ENCODE results near the gene NAA35.
"Not testable (repeated sequence)": the region's sequence is repeated elsewhere in the genome, so short reads cannot be mapped to it uniquely, and the experiment has no call there.

Gene NAA35

DNA sequence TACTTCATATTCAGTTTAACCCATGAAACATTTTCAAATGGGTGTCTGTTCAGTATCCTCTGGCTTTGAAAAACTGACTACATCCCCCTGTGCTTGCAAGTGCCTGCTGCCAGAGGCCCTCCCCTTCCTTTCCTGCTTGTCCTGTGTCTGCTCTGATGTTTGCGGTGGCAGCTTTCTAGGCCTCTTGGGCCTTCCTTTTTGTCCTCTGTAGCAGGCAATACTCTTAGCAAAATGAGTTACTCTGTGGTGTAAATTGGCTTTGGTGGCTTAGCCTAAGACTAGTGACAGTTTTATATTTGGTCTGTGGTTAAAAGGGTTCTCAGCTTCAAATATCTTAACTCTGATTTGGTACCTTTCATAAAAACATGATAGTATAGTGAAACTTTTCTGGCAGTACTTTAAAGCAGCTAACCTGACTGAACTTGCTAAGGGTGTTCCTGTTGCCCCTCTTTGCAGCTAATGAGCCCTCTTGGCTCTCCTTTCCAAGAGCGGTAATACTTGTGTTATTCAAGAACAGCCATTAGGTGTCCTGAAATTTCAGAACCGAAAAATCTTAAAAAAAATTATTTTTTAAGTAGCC, 81.8 kb downstream of the NAA35 start:
- no peak for DNase-seq (ENCODE audit: low read depth in 1 of 2, low spot score in 1 of 2)

DNA sequence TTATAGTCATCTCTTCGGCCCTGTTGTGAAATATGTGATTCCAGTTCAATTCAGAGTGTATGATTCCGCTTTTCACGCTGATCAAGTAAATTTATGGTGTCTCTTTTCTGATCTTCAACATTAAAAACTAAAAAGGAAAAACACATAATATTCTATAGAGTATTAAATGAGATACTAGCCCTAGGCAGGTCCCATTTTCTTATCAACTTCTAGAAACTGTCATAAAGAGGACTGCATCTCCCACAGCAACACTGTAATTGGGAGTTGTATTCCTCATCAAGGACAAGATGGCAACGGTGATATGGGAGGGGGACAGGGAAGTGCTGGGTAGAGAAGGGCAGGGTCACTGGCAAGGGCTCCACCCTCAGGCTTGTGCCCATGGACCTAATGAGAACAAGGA, 86.8 kb downstream of the NAA35 start:
- no peak for DNase-seq (ENCODE audit: low read depth in 1 of 2, low spot score in 1 of 2)

DNA sequence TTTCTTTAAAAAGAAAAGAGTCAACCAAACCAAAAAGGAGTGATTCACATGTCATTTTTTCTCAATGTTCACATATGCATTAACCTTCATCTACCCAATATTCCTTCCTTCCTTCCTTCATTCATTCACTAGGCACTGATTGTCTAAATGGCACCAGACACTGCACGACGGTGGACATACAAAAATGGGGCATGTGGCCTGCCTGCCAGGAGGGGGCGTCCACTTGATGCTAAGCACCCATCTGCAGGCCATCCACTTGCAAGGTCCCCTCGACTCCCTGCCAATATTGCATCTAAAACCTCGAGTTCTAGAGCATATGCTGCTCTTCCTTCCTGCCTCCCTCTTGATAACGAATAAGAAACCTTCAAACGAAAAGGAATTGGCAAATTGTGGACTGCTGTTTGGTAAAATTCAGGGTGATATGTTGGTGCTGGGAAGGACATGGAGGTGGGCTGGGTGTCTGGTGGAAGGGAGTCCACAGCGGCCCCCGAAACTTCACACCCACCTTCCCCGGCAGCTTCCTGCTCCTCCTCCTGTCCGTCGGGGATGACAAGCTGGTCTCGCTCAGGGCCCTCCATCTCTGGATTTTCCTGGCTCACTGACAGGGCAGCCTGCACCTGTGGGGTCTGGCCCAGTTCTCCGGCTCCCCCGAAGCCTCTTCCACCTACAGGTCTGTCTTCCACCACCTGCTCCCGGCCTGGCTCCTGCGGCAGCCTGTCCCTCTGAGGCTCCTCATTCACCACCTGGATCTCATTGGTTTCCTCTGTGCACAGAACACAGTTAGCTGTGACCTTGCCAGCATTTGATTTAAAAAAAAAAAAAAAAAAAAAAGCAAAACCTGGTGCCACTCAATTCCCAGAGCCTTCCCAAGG, 94.2 kb downstream of the NAA35 start:
- DNase-seq (ENCODE audit: low read depth in 1 of 2, low spot score in 1 of 2) = no peak

DNA sequence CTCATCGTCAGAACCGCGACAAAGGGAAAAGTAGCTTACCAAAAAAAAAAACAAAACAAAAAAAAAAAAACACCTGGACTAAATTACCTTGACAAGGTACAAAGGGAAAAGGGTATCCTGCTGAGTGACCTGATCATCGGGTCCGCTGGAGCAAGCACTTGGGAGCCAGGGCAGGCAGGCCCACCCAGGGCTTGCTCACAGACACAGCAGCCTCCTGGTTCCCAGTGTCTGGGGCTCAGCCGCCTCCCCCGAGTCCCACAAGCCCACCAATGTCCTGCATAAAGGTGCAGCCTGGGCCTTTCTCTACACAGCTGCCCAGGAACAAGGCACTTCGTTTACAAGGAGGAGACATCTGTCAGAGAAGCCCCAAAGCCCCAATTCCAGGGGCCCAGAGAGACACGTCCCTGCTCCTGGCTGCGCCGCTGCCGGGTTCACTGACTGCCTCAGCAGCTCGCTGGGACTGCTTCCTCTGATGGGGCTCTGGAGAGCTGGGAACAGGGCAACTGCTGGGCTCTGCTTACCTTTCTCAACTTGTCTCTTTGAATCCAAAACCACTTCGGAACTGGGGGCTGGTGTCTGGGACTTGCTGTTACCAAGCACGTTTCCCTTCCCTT, 95.0 kb downstream of the NAA35 start:
- no peak for DNase-seq (ENCODE audit: low read depth in 1 of 2, low spot score in 1 of 2)

DNA sequence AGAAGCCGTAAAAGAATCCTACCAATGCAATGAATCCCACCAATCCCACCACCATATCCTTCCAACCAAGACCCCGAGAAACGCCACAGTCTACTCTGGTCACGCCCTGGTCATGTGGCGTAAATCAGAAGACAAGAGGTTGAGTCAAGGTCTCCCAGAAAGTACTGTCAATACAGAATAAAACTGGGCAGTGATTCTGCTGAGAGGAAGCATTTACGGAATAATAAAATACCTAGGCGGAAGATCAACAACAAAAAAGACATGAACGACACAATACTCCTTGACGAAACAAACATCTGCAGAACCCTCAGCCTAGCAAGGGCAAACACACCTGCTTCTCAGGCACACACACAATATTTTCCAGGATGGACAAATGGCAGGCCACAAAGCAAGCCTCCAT, 95.6 kb downstream of the NAA35 start:
- DNase-seq (ENCODE audit: low read depth in 1 of 2, low spot score in 1 of 2) = no peak

DNA sequence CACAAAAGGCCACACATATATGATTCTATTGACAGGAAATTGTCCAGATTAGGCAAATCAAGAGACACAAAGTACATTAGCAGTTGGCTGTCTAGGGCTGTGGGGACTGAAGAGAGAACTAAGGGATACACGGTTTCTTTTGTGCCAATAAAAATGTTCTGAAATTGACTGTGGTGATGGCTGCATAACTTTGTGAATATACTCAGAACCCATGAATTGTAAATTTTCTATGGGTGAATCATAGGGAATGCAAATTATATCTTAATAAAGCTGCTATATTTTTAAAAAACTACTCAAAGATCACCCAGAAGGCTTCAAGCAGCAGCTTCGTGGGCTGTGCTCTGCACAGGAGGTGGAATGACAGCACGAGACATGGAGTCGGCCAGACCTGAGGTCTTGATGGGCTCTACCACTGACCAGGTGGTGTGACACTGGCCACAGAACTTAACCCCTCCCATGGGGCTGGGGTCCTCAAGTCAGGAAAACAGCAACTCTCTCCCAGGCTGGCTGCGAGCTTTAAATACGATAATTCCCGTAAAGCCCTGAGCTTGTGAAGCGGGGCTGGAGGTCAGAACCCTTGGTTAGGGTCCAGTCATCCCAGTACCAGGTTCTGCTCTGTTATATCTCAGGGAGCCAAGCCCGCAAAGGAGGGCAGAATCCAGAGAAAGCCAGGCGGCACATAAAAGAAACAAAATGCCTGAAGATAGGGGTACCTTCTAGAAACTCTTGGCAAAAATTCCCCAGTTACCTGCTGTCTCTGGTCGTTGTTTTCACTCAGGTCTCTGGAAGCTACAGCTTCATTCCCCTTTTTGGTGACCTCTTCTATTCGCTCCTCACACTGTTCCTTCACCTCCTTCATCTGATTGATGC, 99.3 kb downstream of the NAA35 start:
- DNase-seq (ENCODE audit: low read depth in 1 of 2, low spot score in 1 of 2) = no peak

DNA sequence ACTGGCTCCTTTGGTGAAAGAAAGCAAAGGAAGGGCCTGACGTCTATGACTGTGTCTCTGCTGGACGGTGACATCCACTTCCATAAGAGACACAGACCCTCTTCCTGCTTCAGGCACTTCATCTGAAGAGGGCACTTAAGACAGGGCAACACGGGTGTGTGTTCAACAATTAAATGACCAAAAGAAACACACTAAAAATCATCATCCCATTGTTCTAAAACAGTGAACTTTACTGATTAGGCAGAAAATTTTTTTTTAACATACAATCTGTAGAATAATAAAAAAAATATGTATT, 99.9 kb downstream of the NAA35 start:
- no peak for DNase-seq (ENCODE audit: low read depth in 1 of 2, low spot score in 1 of 2)

DNA sequence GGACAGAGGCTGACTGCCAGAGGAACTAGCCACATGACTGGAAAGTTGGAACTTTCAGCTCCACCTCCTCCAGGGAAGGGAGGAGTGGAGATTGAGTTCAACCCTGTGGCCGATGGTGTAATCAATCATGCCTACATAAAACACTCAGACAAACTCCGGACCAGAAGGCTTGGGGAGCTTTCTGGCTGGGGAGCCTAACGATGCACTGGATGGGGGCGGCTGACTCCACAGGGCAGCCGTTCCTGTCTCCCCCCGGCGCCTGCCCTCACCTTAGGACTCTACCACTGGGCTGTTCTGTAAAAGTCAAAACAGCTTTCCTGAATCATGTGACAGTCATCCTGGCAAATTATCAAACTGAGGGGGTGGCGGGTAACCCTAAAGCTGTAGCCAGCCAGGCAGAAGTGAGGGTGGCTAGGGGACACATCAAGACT, 100.4 kb downstream of the NAA35 start:
- DNase-seq (ENCODE audit: low read depth in 1 of 2, low spot score in 1 of 2) = no peak

DNA sequence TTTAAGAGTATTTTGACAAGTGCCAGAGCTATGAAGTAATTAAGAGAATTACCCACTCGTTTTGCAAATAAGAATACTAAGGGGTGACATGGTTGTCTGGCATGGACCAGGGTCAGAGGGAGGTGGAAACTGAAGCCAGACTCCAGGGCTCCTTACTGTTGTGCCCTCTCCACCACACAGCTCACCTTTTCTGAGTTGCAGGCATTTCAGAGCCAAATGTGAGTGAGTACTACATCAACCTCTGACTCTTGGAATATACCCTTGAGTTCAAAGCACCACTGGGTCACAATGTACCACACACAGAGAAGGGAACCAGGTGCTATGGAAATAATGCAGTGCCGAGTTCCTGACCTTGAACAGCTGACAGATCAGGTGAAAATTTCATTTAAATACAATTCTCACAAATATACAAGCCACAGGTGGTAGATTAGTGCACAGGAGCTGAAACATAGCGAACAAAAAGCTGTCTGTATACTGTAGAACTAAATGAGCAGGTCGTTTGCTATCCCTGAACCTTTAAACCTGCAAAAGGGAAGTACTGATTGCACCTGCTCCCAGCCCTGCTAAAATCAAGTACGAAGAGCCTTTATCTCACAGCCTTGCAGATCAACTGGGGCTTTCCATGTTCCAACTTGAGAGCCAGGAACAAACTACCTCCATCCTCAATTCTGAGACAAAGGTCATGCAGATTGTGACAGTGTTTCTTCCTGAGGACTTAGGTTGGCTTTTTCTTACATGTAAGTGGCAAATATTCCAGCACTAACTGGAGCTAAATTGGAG, 101.4 kb downstream of the NAA35 start:
- no peak for DNase-seq (ENCODE audit: low read depth in 1 of 2, low spot score in 1 of 2)

DNA sequence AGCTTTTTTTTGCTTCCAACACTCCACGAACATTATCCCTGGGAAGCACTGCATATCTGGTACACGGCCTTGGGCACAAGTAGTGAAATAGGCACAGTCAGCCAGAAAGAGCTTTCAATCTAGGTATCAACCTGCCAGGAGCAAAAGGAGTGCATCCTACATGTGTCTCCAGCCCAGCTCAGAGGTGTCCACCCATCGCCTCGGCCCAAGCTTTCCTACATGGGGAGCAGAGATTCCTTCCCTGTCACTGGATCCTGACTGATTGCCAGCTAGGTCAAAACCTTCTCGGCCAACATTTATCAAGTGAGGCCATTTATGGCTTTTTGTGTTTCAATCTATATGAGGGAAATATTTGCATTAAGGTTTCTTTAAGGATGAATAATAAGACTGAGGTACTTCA, 102.6 kb downstream of the NAA35 start:
- no peak for DNase-seq (ENCODE audit: low read depth in 1 of 2, low spot score in 1 of 2)

DNA sequence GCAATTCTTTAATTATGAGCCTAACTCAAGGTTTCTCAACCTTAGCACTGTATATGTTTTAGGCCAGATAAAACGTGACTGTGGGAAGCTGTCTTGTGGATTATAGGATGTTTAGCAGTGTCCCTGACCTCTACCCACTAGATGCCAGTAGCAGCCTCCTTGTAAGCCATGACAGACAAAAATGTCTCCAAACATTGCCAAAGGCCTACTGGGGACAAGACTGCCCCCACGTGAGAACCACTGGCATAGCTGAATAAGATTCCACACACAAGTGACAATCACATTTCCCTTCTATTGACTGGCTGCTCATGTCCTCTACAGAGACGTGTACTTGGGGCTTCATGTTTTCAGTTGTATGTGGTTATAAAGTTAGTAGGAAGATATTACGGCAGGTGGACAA, 103.1 kb downstream of the NAA35 start:
- DNase-seq (ENCODE audit: low read depth in 1 of 2, low spot score in 1 of 2) = no peak

DNA sequence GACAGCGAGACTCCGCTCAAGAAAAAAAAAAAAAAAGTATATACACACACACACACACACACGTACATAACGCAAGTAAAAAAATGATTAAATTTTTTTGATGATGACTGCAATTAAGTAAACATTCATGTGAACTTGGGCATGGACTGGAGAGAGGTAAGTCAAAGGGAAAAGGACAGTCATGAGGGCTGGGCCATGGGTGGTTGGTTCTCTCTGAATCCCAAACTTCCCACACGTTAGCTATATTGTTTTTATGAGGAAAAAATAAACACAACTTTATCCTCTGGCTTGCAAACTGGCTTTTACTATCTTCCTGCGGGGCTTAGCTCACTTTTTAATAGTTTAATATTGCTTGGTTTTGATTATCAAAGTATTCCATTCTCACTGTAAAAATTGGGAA, 104.7 kb downstream of the NAA35 start:
- DNase-seq (ENCODE audit: low read depth in 1 of 2, low spot score in 1 of 2) = no peak

DNA sequence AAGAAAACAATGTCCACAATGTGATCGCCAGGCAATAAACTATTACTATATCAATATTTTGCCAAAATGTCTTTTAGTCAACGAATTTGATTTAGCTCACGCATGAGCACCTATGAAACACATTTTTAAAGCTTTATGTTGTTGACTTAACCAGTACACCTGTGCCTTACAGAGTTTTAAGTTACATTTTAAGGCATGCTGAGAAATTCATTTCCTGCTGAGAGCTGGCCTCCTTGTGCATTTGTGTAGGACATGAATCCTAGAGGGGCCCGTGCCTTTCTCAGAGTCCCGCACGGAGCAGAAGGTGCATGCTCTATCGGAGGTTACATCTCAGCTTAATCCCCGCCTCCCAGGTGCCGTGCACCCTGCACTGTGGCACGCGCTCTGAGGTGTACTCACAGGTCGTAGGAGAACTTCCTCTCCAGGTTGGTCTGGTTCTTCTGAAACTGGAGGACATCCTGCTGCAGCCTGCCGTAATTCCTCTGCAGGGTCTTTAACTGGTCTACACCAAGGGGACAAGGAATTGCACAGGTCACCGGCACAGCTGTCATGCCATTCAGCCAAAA, 105.2 kb downstream of the NAA35 start:
- no peak for DNase-seq (ENCODE audit: low read depth in 1 of 2, low spot score in 1 of 2)

DNA sequence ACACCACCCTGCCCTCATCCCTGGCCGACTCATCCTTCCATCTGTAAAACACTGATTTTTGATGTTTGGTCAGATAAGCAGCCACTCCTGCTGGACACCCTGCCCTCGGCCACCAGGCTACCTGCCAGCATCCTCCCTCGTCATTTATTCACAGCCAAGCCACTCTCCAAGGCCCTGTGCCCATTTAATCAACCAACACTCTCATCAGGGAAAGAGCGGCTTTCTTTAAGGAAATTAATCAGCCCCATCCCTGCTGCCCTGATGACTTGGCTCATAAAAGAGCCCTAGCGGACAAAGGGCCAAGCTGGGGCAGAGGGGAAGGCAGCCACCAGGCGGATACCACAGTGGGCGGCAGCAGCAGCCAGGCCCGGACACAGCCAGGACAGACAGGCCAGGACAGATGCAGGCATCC, 106.0 kb downstream of the NAA35 start:
- no peak for DNase-seq (ENCODE audit: low read depth in 1 of 2, low spot score in 1 of 2)

DNA sequence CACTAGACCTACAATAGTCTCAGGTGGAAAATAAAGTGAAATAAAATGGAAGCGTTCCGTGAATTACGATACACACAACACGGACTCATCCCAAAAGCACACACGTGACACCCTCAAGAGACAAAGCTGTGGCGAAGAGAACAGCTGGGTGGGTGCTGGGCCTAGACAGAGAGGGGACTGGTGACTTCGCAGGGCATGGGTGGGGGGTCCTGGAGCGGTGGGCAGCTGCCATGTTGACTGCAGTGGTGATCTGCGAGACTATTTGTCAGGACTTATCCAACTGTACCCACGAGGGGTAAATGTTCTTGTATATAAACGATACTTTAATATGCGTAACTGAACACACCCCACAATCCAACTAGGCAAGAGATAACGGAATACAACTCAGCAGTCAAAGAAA, 106.4 kb downstream of the NAA35 start:
- DNase-seq (ENCODE audit: low read depth in 1 of 2, low spot score in 1 of 2) = no peak

DNA sequence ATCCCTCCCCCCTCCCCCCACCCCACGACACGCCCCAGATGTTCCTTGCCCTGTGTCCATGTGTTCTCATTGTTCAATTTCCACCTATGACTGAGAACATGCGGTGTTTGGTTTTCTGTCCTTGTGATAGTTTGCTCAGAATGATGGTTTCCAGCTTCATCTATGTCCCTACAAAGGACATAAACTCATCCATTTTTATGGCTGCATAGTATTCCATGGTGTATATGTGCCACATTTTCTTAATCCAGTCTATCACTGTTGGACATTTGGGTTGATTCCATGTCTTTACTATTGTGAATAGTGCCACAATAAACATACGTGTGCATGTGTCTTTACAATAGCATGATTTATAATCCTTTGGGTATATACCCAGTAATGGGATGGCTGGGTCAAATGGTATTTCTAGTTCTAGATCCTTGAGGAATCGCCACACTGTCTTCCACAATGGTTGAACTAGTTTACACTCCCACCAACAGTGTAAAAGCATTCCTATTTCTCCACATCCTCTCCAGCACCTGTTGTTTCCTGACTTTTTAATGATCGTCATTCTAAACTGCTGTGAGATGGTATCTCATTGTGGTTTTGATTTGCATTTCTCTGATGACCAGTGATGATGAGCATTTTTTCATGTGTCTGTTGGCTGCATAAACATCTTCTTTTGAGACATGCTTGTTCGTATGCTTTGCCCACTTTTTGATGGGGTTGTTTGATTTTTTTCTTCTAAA, 107.2 kb downstream of the NAA35 start:
- DNase-seq (ENCODE audit: low read depth in 1 of 2, low spot score in 1 of 2) = not testable (repeated sequence)

DNA sequence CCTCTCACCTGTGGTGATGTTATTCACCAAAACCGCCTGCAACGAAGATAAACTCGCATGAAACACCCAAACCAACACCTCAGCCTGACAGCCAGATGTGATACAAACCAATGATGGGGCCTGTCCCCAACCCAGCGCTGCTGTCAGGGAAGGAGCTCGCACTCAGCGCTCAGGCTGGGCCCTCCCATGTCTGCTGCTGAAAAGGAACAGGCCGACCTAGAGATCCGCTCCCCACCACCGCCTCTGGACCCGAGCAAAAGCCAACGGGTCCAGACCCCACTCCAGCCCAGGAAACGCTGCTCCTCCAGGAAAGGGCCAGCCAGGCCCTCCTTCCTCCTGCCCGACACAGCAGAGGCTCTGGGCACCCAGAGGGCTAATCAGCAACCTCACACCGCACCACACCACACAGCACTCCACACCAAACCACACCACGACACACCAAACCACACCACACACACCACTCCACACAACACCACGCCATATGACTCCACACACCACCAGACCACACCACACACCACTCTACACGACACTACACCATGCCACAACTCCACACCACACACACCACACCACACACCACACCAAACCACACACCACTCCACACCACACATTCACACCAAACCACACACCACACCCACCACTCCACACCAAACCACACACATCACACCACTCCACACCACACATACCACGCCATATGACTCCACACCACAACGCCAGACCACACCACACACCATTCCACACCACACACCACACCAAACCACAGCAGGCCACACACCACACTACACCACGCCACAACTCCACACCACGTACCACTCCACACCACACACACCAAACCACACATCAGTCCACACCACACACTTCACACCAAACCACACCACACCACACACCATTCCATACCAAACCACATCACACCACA, 111.9 kb downstream of the NAA35 start:
- DNase-seq (ENCODE audit: low read depth in 1 of 2, low spot score in 1 of 2) = no peak

DNA sequence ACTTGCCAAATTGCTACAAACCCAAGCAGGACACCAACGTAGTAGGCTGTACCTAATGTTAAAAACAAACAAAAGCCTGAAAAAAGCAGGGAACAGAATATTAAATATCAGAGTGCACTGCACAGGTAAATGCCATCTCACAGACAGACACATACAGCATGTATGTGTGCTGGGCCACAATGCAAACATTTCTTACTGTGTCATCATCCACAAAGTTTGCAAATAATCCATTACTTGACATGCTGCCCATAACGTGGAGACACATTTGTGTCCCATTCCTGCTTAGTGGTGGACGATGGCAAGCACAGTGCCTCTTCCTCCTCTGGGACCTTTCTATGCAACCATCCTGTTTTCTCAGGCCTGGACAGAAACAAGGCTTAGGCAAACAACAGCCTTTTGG, 113.7 kb downstream of the NAA35 start:
- DNase-seq (ENCODE audit: low read depth in 1 of 2, low spot score in 1 of 2) = no peak

DNA sequence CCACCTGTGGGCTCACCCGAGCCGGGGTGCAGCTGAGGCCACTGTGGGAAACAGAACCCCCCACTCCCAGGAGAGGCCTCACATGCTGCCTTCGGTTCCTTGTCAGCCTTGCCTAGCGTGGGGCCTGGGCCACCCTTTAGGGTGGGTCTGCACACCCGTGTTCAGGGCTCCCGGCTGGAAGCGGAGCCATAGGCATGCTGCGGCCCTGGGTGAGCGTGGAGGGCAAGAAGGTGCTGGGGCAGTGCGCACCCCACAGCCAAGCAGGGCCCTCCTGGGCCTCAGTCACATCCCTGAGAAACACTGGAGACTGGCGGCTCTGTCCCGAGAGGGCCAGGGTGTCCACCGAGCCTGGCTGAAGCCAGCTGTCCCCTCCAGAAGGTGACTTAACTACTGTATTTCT, 116.5 kb downstream of the NAA35 start:
- DNase-seq (ENCODE audit: low read depth in 1 of 2, low spot score in 1 of 2) = no peak
